Type B pancreatic cell (in vitro differentiated cells): ENCODE data around the gene SPOUT1. TPM values are rescaled to one million over a fixed set of nuclear protein-coding genes. Genes with fewer than 3 reads are reported as not detected.
"Not testable (repeated sequence)": the region's sequence is repeated elsewhere in the genome, so short reads cannot be mapped to it uniquely, and the experiment has no call there.

Experiments
- DNase-seq: peaks from one replicate; pipeline ENCODE4 v3.0.0; 2021; ENCODE audit warnings: mixed read lengths; ENCODE audit not compliant: unreplicated experiment; ENCODE audit errors: extremely low spot score
- H3K27ac Mint-ChIP-seq: 2 replicates; pipeline ENCODE4 v1.8.0; 2021; ENCODE audit warnings: mild to moderate bottlenecking, mixed read lengths
- H3K27me3 Mint-ChIP-seq: 2 replicates; pipeline ENCODE4 v1.8.0; 2021; ENCODE audit warnings: mixed read lengths
- H3K36me3 Mint-ChIP-seq: 2 replicates; pipeline ENCODE4 v1.8.0; 2021; ENCODE audit warnings: mixed read lengths
- H3K4me1 Mint-ChIP-seq: one replicate; pipeline ENCODE4 v1.8.0; 2021; ENCODE audit warnings: mixed read lengths; ENCODE audit not compliant: unreplicated experiment
- H3K4me3 Mint-ChIP-seq: 2 replicates; pipeline ENCODE4 v1.8.0; 2021; ENCODE audit warnings: mild to moderate bottlenecking, mixed read lengths
- H3K9me3 Mint-ChIP-seq: 2 replicates; pipeline ENCODE4 v1.8.0; 2021; ENCODE audit warnings: mixed read lengths
- CTCF ChIP-seq: fragments of 200-600 bp; sonication (generic); conservative IDR thresholded peaks from 2 replicates; pipeline ENCODE4 v1.5.0; 2021; ENCODE audit warnings: antibody characterized with exemption, mild to moderate bottlenecking
- total RNA-seq: library from RNA; stranded (reverse); gene quantifications from 2 replicates; pipeline ENCODE4 v1.2.1, GENCODE V29; 2021; ENCODE audit warnings: low replicate concordance

The SPOUT1 gene
- total RNA-seq, 1 donor from 2014 or later: 53.4 TPM

- Mint-ChIP-seq H3K9me3 (no peaks in the 10 kb centered on the region), H3K27me3 (no peaks in the 10 kb centered on the region), H3K4me3 (peak within 1 kb of the TSS; percentile 95), H3K36me3 (no peaks in the 10 kb centered on the region), H3K27ac (peak within 1 kb of the TSS; percentile 92), H3K4me1 (no peaks in the 10 kb centered on the region)
- peak; percentile 93 for DNase-seq
- no peak for TF ChIP-seq CTCF
These were observed 42.7 kb downstream of the SPOUT1 start, which contains the start of gene TBC1D13 for GRCh38 chr9:128786681-128787601. Gene TBC1D13, plus strand, starts transcription at chr9:128787253. Its CDS starts 101 bp downstream, at chr9:128787354.

DNA sequence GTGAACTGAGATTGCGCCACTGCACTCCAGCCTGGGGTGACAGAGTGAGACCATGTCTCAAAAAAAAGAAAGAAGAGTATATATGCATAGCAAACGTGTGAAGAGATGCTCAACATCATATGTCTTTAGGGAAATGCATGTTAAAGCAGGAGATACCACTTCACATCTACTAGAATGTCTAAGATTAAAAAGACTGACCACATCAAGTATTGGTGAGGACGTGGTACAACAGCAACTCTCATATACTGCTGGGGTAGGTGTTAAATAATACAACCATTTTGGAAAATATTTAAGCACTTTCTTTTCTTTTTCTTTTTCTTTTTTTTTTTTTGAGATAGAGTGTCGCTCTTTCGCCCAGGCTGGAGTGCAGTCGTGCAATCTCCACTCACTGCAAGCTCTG lies 44.2 kb downstream of the SPOUT1 start:
- no peak for TF ChIP-seq CTCF
- no peak for DNase-seq
- Mint-ChIP-seq H3K27me3 (no peaks in the 10 kb centered on the region), H3K4me3 (peak overlapping the region; percentile 49), H3K4me1 (no peaks in the 10 kb centered on the region), H3K36me3 (no peaks in the 10 kb centered on the region), H3K9me3 (no peaks in the 10 kb centered on the region), H3K27ac (no peak overlapping the region)

- no peaks in the 10 kb centered on the region for H3K36me3 Mint-ChIP-seq
- no peak overlapping the region for H3K27ac Mint-ChIP-seq
- TF ChIP-seq CTCF: no peak
- DNase-seq: no peak
- H3K9me3 Mint-ChIP-seq: no peaks in the 10 kb centered on the region
- no peaks in the 10 kb centered on the region for H3K4me1 Mint-ChIP-seq
- H3K4me3 Mint-ChIP-seq: no peak overlapping the region
- H3K27me3 Mint-ChIP-seq: no peaks in the 10 kb centered on the region
These were observed 46.9 kb downstream of the SPOUT1 start for GRCh38 chr9:128782669-128783068.

GRCh38 chr9:128781187-128782070 lies 48.2 kb downstream of the SPOUT1 start:
- DNase-seq: no peak
- Mint-ChIP-seq H3K9me3 (no peaks in the 10 kb centered on the region), H3K36me3 (no peaks in the 10 kb centered on the region), H3K27me3 (no peaks in the 10 kb centered on the region), H3K27ac (no peak overlapping the region), H3K4me1 (no peaks in the 10 kb centered on the region), H3K4me3 (no peak overlapping the region)
- no peak for TF ChIP-seq CTCF

GRCh38 chr9:128780093-128780492 lies 49.5 kb downstream of the SPOUT1 start:
- DNase-seq, H3K27me3 Mint-ChIP-seq, H3K27ac Mint-ChIP-seq, H3K36me3 Mint-ChIP-seq, H3K4me1 Mint-ChIP-seq, H3K9me3 Mint-ChIP-seq, H3K4me3 Mint-ChIP-seq: not testable (repeated sequence)
